Measurements from ENCODE around the gene RAB7B. TPM values are rescaled to one million over a fixed set of nuclear protein-coding genes. Genes with fewer than 3 reads are reported as not detected.

Gene RAB7B
- polyA plus RNA-seq, 2 of the 4 experiments (the other 2 are of a cell fraction), result 0.08 to 0.30 TPM

DNA sequence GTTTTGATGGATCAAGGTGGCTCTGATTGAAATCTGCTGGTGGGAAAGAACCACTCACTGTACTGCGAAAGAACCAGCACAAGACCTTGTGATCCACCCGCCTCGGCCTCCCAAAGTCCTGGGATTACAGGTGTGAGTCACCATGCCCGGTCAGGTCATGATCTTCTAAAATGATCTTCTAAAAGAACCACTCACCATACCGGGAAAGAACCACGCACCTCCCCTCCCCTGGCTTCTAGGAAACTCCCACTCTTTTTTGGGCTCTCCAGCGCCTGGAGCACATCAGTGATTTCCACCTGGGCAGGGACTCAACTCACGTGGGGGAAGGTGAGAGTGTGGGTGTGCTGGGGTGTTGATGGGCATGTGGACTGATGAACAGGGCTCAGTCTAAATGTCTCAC, 7.9 kb upstream of the RAB7B start:
- FAIRE-seq (no peak), DNase-seq (ENCODE audit: low read depth in 1 of 2, low spot score in 1 of 2) (no peak), ATAC-seq (no peak)
- H3K4me1 ChIP-seq, result no peaks in the 10 kb centered on the region
- CTCF ChIA-PET, result interaction anchor here (0.6 to 1.6 kb wide), 4 partner anchors 19 to 515 kb away, joined by 3 to 5 read pairs (median 4); no protein-coding TSS in a partner anchor
- H3K27ac ChIP-seq, result no peak overlapping the region
- no peak overlapping the region for H3K4me2 ChIP-seq
- TF ChIP-seq CEBPB (IDR thresholded peaks at IDR 0.05) (no peak), MAFK (IDR thresholded peaks at IDR 0.05; ENCODE audit: partially characterized antibody) (no peak), ZFP36 (IDR thresholded peaks at IDR 0.05; ENCODE audit: borderline replicate concordance, partially characterized antibody) (no peak), FOXS1 (CRISPR knock-in tag; IDR thresholded peaks at IDR 0.05) (no peak), CHD4 (IDR thresholded peaks at IDR 0.05; ENCODE audit: borderline replicate concordance) (no peak), SMC3 (IDR thresholded peaks at IDR 0.05) (no peak), GATA3 (IDR thresholded peaks at IDR 0.05; ENCODE audit: borderline replicate concordance) (no peak), CBX8 (IDR thresholded peaks at IDR 0.05) (no peak)
- POLR2A ChIA-PET, result no interaction called here
- WGBS (ENCODE audit: missing lambda C conversion rate), result 60% methylated on average over 8 of the region's 8 CpGs
- H3K9me3 ChIP-seq, result no peaks in the 10 kb centered on the region
- no peak overlapping the region for H3K4me3 ChIP-seq

DNA sequence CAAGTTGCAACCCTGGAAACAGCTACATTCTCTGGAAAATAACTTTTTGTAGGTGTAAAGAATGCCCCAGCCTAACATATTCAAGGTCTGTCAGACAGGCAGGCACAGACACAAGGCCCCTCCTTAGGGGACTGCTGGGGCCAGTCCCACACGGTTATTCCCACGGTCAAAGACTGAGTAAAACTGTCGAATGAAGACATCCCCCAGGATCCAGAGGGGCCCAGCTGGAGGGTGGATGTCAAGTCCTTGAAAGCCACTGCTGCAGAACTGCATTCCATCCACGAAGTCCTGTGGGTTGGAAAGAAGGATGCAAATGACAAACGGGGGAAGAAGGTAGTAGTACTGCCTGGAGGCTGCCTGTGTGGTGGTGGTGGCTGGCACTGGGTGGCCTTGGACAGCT, 6.9 kb upstream of the RAB7B start:
- no peaks in the 10 kb centered on the region for H3K9me3 ChIP-seq
- TF ChIP-seq JUN (IDR thresholded peaks at IDR 0.05) (no peak), FOSL2 (IDR thresholded peaks at IDR 0.05) (no peak), FOSL2 (CRISPR knock-in tag; IDR thresholded peaks at IDR 0.05) (no peak), CEBPB (IDR thresholded peaks at IDR 0.05) (no peak), HEYL (CRISPR knock-in tag; IDR thresholded peaks at IDR 0.05) (no peak), POLR2AphosphoS2 (conservative IDR thresholded peaks at IDR 0.05; ENCODE audit: low read length) (no peak), NR3C1 (IDR thresholded peaks at IDR 0.05) (no peak), MYC (IDR thresholded peaks at IDR 0.05; ENCODE audit: borderline replicate concordance, low read length) (no peak), CHD2 (IDR thresholded peaks at IDR 0.05; ENCODE audit: low read length, partially characterized antibody) (no peak), EHMT2 (IDR thresholded peaks at IDR 0.05; ENCODE audit: low read depth) (no peak), HOXB5 (CRISPR knock-in tag; IDR thresholded peaks at IDR 0.05) (no peak), PHF8 (IDR thresholded peaks at IDR 0.05; ENCODE audit: borderline replicate concordance, low read depth) (no peak), KDM5A (IDR thresholded peaks at IDR 0.05) (no peak), HOXA7 (CRISPR knock-in tag; IDR thresholded peaks at IDR 0.05) (no peak), FOSB (CRISPR knock-in tag; IDR thresholded peaks at IDR 0.05) (no peak), GATA3 (IDR thresholded peaks at IDR 0.05; ENCODE audit: borderline replicate concordance) (no peak), ZNF302 (CRISPR knock-in tag; IDR thresholded peaks at IDR 0.05) (no peak), SMC3 (IDR thresholded peaks at IDR 0.05) (no peak)
- TF ChIP-seq, protein P1, sequence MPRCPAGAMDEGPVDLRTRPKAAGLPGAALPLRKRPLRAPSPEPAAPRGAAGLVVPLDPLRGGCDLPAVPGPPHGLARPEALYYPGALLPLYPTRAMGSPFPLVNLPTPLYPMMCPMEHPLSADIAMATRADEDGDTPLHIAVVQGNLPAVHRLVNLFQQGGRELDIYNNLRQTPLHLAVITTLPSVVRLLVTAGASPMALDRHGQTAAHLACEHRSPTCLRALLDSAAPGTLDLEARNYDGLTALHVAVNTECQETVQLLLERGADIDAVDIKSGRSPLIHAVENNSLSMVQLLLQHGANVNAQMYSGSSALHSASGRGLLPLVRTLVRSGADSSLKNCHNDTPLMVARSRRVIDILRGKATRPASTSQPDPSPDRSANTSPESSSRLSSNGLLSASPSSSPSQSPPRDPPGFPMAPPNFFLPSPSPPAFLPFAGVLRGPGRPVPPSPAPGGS (IDR thresholded peaks at IDR 0.05), result no peak
- TF ChIP-seq, protein P2, sequence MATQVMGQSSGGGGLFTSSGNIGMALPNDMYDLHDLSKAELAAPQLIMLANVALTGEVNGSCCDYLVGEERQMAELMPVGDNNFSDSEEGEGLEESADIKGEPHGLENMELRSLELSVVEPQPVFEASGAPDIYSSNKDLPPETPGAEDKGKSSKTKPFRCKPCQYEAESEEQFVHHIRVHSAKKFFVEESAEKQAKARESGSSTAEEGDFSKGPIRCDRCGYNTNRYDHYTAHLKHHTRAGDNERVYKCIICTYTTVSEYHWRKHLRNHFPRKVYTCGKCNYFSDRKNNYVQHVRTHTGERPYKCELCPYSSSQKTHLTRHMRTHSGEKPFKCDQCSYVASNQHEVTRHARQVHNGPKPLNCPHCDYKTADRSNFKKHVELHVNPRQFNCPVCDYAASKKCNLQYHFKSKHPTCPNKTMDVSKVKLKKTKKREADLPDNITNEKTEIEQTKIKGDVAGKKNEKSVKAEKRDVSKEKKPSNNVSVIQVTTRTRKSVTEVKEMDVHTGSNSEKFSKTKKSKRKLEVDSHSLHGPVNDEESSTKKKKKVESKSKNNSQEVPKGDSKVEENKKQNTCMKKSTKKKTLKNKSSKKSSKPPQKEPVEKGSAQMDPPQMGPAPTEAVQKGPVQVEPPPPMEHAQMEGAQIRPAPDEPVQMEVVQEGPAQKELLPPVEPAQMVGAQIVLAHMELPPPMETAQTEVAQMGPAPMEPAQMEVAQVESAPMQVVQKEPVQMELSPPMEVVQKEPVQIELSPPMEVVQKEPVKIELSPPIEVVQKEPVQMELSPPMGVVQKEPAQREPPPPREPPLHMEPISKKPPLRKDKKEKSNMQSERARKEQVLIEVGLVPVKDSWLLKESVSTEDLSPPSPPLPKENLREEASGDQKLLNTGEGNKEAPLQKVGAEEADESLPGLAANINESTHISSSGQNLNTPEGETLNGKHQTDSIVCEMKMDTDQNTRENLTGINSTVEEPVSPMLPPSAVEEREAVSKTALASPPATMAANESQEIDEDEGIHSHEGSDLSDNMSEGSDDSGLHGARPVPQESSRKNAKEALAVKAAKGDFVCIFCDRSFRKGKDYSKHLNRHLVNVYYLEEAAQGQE (IDR thresholded peaks at IDR 0.05), result no peak
- TF ChIP-seq, protein P3, sequence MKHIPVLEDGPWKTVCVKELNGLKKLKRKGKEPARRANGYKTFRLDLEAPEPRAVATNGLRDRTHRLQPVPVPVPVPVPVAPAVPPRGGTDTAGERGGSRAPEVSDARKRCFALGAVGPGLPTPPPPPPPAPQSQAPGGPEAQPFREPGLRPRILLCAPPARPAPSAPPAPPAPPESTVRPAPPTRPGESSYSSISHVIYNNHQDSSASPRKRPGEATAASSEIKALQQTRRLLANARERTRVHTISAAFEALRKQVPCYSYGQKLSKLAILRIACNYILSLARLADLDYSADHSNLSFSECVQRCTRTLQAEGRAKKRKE (CRISPR knock-in tag; IDR thresholded peaks at IDR 0.05; ENCODE audit: low read depth), result no peak
- ATAC-seq (no peak), FAIRE-seq (no peak), DNase-seq (ENCODE audit: low read depth in 1 of 2, low spot score in 1 of 2) (no peak)
- POLR2A ChIA-PET, result no interaction called here
- H3K4me2 ChIP-seq, result no peak overlapping the region
- H3K4me1 ChIP-seq, result no peaks in the 10 kb centered on the region
- CTCF ChIA-PET, result interaction anchor here (1.1 to 1.3 kb wide), 2 partner anchors 33 to 96 kb away, joined by 3 to 4 read pairs; no protein-coding TSS in a partner anchor
- 25% methylated on average over 4 of the region's 5 CpGs for WGBS (ENCODE audit: missing lambda C conversion rate)
- H3K27ac ChIP-seq, result no peak overlapping the region
- H3K4me3 ChIP-seq, result no peak overlapping the region
